ENCODE data around the gene ADAMTSL2.

Gene ADAMTSL2

GRCh38 chr9:133536080-133536479, 1.6 kb downstream of the ADAMTSL2 start:
- DNase-seq = no peak

GRCh38 chr9:133536536-133536935, 2.0 kb downstream of the ADAMTSL2 start:
- no peak for DNase-seq

- DNase-seq = no peak
Measured at GRCh38 chr9:133537257-133537656, 2.8 kb downstream of the ADAMTSL2 start.

- no peak for DNase-seq
Measured at GRCh38 chr9:133538176-133538575, 3.7 kb downstream of the ADAMTSL2 start.

- DNase-seq = no peak
Measured at GRCh38 chr9:133538851-133539833, 4.6 kb downstream of the ADAMTSL2 start.

GRCh38 chr9:133539991-133540697, 5.6 kb downstream of the ADAMTSL2 start:
- no peak for DNase-seq

- DNase-seq = no peak
Measured at GRCh38 chr9:133540698-133541025, 6.2 kb downstream of the ADAMTSL2 start.

- DNase-seq = no peak
Measured at GRCh38 chr9:133542002-133542401, 7.5 kb downstream of the ADAMTSL2 start.

GRCh38 chr9:133543772-133544467, 9.4 kb downstream of the ADAMTSL2 start:
- DNase-seq = no peak

- no peak for DNase-seq
Measured at GRCh38 chr9:133545494-133546286, 11.2 kb downstream of the ADAMTSL2 start.

- DNase-seq = no peak
Measured at GRCh38 chr9:133546287-133546680, 11.8 kb downstream of the ADAMTSL2 start.

GRCh38 chr9:133547116-133547515, 12.6 kb downstream of the ADAMTSL2 start:
- no peak for DNase-seq

- no peak for DNase-seq
Measured at GRCh38 chr9:133551446-133551845, 16.9 kb downstream of the ADAMTSL2 start.

- no peak for DNase-seq
Measured at GRCh38 chr9:133552236-133552635, 17.7 kb downstream of the ADAMTSL2 start.

GRCh38 chr9:133553123-133553522, 18.6 kb downstream of the ADAMTSL2 start:
- DNase-seq = no peak

- no peak for DNase-seq
Measured at GRCh38 chr9:133553973-133554713, 19.6 kb downstream of the ADAMTSL2 start.

- DNase-seq = no peak
Measured at GRCh38 chr9:133554729-133555128, 20.2 kb downstream of the ADAMTSL2 start.

GRCh38 chr9:133556354-133556753, 21.9 kb downstream of the ADAMTSL2 start:
- DNase-seq = no peak

- no peak for DNase-seq
Measured at GRCh38 chr9:133557581-133557980, 23.1 kb downstream of the ADAMTSL2 start.

- DNase-seq = no peak
Measured at GRCh38 chr9:133558191-133559126, 24.0 kb downstream of the ADAMTSL2 start.

GRCh38 chr9:133560311-133560710, 25.8 kb downstream of the ADAMTSL2 start:
- DNase-seq = no peak

Measured in activated naive CD4-positive, alpha-beta T cell (primary cell).